Pons (tissue), 1 donor: Measurements from ENCODE around the gene SARDH.

Source experiments
- DNase-seq: peaks from one replicate; pipeline ENCODE4 v3.0.0-alpha.2; 2016; ENCODE audit warnings: low spot score

Gene SARDH

DNA sequence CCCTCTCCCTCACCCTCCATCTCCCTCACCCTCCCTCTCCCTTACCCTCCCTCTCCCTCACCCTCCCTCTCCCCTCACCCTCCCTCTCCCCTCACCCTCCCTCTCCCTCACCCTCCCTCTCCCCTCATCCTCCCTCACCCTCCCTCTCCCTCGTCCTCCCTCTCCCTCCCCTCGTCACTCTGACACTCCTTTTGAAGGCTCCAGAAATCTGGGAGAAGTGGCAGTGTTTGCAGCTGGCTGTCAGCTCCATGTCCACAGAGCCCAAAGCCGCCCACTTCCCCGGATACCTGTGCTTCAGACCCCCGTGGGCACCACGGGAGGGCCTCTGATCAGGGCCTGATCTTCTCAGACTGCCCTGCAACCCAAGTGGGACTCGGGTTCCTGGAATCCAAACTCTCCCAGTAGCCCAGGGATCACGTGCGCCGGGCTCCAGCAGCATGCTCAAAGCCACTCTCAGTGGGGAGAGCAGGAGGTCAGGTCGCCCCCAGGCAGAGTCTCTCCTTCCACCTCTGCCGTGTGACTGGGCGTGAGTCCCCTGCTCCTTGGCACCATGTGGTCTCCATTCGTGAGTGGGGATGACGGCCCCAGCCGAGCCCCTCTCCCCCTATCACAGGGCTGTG, 68.9 kb downstream of the SARDH start:
- no peak for DNase-seq

DNA sequence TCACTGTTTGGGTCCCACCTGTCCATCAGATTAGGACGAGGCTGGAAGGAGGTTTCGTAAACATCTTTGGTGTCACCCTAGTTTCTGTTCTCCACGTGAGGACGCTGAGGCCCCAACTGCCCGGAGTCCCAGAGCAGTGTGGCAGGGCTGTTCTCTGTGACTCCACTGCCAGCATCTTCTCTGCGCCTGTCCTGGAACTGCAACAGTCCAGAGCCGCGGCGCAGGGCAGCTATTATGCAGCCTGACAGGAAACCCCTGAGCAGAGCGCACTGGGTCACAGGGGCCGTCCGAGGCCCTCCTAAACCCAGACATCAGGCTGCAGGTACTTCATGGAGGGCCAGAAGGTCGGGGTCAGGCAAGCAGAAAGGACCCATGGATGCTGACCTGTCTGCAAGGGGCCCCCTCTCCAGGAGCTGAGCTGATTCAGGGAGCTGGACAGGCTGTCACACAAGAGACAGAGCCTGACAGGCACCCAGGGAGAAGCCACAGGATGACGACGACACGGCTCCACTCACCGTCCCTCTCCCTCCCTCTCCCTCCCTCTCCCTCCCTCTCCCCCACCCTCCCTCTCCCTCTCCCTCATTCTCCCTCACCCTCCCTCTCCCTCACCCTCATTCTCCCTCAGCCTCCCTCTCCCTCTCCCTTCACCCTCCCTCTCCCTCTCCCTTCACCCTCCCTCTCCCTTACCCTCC, 70.2 kb downstream of the SARDH start:
- DNase-seq: no peak

DNA sequence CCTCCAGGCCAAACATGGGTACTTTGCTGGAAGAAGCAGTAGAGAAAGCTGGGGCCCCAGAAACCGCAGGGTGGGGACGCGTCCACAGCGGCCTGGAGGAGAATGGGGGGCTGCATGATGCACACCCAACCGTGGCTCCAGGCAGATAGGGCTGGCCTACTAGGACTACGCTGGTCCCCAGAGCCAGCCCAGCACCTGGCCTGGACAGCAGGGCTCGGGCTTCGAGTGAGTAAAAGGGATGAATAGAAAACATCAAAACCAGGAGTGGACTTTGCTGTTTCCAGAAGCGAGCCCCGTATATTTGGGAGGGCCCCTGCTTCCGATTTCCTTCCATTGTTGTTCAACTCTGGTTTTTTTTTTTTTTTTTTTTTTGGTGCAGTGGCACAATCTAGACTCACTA, 71.3 kb downstream of the SARDH start:
- DNase-seq: no peak

DNA sequence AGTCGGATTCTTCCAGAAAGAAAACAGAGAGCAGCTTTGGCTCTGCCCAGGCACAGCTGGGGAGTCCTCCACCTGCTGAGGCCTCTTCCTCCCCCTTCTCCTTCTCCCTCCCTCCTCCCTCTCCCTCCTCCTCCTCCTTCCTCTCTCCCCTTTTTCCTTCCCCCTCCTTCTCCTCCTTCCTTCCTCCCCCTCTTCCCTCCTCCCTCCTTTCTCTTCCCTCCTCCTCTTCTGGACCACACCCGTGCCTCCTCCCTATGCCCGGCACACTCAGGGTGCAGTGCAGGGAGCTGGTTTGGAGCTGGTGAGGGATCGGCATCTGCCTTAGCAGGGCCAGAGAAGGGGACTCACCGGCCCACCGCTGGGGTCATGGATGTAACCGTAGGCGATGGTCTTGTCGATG, 71.8 kb downstream of the SARDH start:
- no peak for DNase-seq

DNA sequence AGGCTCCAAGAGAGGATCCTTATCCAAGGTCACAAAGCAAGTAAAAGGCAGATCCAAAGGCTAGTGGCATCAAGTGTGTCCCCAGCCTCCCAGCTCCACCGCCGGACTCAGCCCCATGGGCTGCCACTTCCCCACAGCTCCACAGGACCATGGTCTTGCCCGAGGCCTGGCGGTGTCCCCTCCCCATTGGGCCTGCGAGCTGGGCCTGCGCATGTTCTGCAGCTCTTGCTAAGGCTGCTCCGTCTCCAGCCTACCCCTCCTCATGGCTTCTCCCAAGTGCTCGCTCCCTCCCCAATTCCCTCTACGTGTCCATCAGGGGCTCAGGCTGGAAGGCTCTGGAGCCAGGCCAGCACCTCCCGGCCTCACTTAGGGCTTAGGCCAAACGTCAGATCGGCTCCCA, 72.6 kb downstream of the SARDH start:
- no peak for DNase-seq

DNA sequence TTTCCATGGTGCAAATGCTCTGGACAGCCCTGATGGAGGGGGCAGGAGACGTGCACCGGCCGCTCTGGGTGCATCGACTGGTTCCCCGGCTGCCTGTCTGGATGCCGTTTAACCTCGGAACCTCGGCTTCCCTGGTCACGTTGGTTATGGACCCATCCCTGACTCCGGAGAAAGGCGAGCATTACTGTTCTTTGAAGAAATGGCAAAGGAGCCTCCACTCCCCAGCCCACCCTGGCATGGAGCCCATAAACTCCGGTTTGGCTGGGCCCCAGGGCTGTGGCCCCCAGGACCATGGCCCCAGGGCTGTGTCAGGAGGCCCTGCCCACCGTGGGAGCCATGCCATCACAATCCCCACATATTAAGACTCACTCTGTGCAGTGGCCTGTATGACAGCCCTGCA, 73.1 kb downstream of the SARDH start:
- DNase-seq: no peak

DNA sequence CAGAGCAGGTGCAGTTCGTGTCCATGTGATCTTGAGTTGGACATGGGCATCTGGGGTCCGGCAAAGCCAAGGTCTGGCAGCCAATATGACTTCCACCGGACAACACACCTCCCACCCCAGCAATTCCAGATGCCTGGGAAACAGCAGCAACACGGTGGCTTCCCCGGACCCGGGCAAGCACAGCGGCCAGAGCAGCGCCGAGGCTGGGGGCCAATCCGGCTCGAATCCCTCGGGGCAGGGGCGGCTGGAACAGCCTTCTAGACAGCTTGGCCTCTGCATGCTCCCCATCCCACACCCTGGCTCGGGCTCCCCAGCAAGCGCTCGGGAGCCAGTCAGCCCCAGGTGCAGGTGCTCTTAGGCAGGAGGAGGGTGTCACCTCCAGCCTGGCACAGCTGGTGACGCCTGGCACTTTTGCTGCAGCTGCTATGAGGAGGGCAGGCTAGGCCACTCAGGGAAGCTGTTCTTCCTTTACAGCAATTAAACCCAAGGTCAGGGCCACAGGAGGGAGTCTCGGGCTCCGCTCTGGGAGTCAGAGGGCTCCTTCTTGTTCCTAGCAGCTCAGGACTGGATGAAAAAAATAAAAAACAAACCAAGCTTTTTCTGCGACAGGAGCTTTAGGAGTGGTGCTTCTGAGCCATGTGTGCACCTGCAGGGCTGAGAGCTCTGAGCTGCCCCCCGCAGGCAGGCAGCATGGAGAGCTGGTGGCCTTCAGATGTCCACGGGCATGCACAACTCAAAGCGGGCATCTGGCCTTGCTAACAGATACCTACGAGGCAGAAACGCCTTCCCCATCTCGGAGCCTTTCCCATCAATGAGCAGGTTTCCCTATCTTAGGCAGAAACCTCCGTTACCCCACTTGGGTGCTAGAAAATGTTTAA, 73.7 kb downstream of the SARDH start:
- DNase-seq: no peak

DNA sequence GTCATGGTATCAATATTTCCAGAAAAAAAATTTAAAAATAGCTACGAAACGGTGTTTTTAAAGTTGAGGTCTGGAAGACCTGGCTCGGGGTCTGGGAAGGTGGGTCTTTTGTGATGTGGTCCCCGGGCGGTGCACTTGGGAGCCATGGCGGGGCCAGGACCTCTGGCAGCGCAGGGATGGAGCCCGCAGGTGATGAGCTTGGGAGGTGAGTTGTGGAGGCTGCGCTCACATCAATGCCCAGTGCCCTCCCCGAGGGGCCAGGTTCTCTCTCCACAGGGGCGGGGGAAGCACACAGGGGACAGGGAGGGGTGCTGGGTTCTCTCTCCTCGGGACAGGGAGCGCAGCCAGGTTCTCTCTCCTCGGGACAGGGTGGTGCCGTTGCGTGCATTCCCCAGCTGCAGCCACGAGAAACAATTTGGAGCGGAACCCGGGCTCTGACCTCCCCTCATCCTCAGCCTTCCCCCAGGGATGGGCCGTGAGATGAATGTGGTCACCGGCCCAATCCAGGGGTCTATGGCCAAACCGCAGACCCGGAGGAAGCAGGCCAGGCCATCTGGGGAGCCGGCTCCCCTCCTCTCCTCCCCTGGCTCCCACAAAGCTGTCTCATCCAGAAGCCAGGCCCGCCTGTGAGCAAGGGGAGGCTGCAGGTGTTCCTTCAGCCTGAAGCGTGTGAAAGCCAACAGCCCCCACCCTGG, 76.2 kb downstream of the SARDH start:
- DNase-seq: no peak

DNA sequence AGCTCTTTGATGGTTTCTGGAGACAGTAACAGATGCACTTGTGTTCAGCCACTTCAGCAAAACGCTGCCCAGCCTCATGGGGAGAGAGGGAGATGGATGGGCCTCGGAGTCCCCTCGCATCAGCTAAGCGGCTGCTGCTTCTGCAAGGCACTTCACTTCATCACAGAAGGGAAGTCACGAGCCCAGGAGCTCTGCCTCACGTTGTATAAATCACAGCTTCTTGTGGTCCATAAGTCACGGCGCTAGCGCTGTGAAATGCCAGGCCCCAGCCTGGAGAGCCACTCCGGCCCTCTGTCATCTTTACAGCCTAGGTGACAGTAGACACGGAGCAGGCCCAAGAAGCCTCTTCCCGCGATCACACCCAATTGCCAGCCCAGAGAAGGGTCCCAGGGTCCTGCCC, 78.6 kb downstream of the SARDH start:
- DNase-seq: no peak

DNA sequence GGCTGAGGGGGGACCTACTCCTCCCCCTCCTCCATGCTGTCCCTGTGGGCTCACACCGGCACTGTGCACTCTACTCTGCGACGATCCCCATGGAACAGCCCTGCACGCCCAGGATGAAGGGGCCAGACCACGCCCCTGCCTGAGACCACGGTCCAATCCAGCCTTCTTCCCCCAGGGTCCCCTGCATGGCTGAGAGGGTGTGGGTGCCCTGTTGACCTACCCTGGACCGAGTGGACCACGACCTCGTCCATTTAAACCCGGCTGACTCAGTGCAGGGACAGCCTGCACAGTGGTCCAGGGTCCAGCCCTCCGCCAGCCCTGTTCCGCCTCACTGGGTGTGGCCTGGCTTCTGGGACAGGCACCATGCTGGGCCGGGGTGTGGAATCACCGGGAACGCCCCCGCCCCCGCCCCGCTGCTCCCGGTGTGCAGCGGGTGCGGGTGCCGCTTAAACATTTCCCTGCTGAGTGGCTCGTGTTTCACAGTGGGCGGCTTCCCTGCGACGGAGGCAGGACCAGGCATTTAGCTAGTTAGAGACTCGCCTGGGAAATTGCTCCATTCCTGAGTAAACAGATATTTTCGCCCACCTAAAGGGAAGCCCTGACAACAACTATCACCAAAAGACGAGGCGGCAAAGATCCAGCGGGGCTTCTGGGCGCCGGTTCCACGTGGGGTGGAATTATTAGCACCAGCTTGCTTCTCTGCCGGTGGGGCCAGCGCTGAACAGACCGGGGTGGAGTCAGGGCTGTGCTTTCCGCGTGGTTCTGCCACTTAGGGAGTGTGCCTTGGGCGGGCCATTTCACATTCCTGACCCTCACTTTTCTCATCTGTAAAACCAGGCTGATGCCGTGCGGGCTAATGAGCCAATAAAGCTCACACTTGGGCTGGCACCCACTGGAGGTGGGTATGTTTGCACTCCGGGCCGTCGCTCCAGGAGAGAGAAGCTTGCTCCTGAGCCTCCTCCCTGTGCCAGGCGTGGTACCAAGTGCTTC, 79.4 kb downstream of the SARDH start:
- DNase-seq: no peak

DNA sequence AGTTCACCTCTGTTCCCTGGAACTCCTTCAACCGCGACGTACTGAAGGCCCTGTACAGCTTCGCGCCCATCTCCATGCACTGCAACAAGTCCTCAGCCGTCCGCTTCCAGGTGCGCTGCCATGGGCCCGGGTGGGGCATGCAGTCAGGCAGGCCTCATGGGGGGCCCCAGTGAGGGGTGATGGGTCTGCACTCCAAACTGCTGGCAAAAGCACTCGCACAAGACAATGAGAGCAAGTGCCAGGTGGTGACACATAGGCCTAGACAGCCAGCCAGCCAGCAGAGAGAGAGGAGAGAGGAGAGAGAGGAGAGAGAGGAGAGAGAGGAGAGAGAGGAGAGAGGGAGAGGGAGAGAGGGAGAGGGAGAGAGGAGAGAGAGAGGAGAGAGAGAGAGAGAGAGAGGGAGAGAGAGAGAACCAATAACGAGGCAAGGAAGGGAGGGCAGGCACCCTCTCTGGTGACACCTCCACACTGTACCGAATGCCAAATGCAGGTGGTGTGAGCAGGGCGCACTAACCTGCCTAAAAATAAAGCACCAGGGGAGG, 81.0 kb downstream of the SARDH start:
- DNase-seq: no peak

DNA sequence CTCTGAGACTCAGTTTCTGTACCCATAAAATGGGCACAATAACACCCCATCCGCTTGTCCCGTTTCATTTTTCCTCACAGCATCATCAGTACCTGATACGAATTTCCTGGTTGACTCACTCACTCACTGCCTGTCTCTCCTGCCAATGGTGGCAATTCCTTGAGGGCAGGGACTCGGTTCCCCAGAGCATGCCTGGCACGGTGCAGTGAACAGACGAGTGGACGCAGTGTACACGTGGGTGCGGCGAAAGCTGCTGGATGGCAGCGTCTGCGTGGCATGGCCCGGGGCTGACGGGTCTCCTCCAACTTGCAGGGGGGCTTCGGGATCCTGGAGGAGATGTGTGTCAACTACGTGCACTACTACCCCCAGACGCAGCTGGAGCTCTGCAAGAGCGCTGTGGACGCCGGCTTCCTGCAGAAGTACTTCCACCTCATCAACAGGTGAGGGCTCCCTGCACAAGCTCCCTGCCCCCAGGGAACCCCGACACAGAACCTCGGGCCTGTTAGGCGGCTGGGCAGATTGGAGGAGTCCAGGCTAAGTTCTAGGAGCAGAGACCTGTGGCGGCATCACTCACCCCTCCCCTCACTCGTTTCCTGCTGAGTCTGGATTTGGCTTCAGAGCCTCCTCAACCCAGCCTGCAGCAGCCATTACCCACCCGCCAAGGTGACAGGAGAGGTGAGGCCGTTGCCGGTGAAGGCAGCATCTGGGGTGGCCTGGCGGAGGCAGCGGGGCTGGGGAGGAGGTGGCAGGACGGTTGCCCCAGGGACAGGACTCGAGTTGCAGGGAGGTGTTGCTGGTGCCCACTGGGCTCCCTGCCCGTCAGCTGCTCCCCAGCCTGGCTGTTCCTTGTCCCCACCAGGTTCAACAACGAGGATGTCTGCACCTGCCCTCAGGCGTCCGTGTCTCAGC, 81.7 kb downstream of the SARDH start:
- DNase-seq: no peak

DNA sequence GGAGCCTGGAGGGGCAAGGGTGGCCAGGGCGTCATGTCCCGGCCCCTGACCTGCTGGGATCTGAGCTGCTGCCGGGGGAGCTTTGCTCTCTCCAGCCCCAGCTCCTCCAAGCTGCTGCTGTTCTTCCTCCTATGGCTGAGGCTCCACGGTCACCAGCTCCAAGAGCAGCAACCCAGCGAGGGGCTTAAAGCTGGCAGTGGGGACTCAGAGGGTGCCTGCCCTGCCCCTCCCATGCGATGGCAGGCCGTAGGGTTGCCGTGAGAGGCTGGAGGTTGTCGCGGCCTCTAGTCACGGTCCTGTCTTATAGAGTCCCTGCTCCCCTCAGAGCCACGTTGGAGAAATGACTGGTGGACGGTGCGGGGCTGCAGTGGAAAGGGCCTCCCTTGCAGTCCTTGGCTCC, 82.5 kb downstream of the SARDH start:
- no peak for DNase-seq

DNA sequence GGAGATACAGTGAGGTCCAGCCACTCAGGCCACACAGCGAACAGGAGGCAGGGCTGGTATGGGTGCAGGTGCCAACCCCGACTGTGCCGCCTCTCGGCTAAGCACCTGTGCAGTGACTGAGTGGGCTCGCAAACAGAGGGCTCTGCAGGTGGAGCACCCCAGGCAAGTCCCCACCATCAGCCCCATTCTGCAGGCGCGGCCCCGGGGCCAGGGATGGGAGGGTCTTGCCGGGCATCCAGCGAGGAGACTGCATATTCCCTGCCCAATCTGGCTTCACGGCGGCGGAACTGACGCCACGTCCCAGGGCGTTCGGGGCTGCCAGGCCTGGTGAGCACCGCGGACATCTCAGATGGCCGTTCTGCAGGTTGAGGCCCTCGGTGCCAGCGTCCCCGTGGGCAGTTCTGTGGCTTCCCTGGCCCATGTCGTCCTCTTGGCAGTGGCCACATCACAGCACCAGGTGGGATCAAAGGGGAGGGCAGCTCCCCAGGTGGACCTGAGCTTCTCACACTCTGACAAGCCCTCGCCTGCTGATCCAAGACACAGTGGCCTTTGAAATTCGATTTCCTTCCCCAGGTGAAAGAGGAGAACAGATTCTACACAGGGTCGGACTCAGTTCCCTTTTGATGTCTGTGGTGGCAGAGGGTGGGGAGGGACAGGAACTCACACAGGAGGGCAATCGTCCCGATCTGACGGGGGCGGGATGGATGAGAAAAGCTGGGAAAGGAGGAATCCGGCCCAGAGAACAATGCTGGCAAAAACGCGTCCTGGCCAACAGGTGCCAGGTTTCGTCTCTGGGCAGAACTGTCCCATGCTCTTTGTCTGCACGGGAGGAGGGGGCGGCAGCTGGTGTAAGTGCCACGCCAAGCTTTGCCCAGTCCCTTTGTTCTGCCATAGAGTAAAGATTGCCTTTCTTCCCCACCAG, 83.2 kb downstream of the SARDH start:
- DNase-seq: no peak

DNA sequence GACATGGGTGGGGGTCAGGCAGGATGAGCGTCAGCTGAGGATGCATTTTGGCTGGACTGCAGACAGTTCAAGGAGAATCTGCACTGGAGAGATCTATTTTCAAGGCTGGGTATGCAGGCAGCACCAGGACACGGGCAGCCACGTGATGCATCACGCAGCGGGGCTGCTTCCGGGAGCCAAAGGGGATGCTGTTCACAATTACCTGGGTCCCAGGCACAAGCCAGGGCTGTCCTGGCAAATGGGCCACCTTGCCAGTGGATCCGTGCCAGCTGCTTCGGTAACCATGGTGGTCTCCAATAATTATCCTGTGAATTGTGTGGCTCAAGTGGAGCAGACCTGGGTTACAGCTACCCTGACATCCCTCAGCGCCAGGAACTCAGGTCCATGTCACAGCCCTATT, 84.5 kb downstream of the SARDH start:
- DNase-seq: no peak

DNA sequence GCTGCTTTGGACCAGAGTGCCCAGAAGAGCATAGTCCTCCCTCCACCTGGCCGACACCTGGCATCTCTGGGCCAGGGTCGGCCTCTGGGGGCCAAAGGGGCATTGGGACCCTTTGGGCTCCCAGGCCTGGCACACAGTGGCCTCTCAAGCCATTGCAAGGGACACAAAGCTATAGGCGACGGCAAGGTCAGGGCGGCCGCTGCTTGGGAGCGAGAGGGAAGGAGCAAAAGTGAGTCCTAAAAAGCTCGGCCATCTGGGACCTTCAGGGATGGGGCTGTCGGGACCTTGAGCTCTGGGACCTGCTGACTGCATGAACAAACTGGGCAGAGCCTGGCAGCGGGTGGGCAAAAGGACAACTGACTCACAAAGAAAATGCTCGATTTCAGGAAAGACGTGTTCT, 88.1 kb downstream of the SARDH start:
- no peak for DNase-seq

DNA sequence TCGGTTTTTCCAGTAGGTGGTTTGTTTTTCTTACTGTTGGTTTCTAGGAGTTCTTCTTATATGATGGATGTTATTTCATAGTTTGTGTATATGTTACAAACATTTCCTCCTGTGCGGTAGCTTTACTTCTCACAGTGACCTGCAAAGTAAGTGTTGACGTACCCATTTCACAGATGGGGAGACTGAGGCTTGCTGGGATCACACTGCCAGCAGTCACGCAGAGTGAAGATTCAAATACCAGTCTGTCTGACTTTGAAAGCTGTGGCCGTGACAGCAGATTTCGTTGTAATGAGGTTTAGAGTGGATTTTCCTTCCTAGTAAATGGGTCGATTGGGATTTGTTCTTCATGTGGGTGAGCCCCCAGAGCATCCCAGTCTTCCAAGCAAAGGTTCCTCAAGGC, 89.0 kb downstream of the SARDH start:
- DNase-seq: no peak

DNA sequence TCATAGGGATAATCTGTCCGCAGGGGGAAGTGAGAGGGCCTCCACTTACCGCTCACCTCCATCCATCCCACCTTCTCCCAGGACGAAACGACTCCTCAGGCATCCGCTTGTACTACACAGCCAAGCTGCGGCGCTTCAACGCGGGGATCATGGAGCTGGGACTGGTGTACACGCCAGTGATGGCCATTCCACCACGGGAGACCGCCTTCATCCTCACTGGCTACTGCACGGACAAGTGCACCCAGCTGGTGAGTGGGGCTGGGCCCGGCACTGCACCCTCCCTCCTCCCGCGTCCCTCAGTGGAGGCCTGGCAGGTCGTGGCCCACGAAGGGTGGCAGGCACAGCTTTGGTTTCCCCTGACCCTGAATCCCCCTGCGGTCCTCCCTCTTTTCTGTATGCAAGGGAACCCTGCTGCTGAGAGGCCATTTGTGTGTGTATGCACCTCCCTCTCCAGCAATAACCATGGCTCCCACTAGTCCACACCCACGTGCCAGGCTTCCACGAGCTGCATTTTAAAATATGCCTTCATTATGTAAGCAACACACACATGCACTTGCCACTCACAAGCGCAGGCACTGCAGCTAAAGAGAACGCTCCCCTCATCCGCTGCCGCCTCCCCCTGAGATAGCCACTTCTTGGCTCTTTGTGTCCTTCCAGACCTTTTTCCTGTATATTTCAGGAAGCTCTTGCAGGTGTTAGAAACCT, 90.2 kb downstream of the SARDH start:
- DNase-seq: no peak
